Prostate gland (tissue), 2 donors: ENCODE data around the gene PVALB.

Experiments used
- POLR2A ChIP-seq: fragments of 450-650 bp; IDR thresholded peaks from one replicate; pipeline ENCODE4 v1.6.1; 2016; ENCODE audit warnings: antibody characterized with exemption, mild to moderate bottlenecking
- POLR2AphosphoS5 ChIP-seq: sonication (generic); formaldehyde crosslinking; IDR thresholded peaks from one replicate; pipeline ENCODE4 v1.6.1; 2017; ENCODE audit warnings: antibody characterized with exemption
- TF ChIP-seq, protein P1 (sequence below), 4 experiments: fragments of 200-600 bp in 2 of 4; fragments of 450-650 bp in 2 of 4; sonication (generic) in 2 of 4; IDR thresholded peaks; 1 replicate in 3 of 4; 2 replicates in 1 of 4; pipeline ENCODE4 v1.5.1; 2016 to 2019; ENCODE audit warnings: antibody characterized with exemption in 4 of 4, mild to moderate bottlenecking in 2 of 4, moderate library complexity in 2 of 4

GRCh38 chr22:36814801-36815200, 2.0 kb downstream of the PVALB start:
- TF ChIP-seq POLR2A (no peak), POLR2AphosphoS5 (no peak)
- TF ChIP-seq, protein P1, sequence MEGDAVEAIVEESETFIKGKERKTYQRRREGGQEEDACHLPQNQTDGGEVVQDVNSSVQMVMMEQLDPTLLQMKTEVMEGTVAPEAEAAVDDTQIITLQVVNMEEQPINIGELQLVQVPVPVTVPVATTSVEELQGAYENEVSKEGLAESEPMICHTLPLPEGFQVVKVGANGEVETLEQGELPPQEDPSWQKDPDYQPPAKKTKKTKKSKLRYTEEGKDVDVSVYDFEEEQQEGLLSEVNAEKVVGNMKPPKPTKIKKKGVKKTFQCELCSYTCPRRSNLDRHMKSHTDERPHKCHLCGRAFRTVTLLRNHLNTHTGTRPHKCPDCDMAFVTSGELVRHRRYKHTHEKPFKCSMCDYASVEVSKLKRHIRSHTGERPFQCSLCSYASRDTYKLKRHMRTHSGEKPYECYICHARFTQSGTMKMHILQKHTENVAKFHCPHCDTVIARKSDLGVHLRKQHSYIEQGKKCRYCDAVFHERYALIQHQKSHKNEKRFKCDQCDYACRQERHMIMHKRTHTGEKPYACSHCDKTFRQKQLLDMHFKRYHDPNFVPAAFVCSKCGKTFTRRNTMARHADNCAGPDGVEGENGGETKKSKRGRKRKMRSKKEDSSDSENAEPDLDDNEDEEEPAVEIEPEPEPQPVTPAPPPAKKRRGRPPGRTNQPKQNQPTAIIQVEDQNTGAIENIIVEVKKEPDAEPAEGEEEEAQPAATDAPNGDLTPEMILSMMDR (IDR thresholded peaks at IDR 0.05): no peak
